ENCODE data around the gene DAZL.

The DAZL gene

GRCh38 chr3:16543242-16543864 lies 61.9 kb downstream of the DAZL start:
- no peak for DNase-seq (ENCODE audit: low spot score)

- DNase-seq (ENCODE audit: low spot score): no peak
Measured at GRCh38 chr3:16538507-16538906, 66.7 kb downstream of the DAZL start.

GRCh38 chr3:16536996-16537395 lies 68.2 kb downstream of the DAZL start:
- DNase-seq (ENCODE audit: low spot score): no peak

All from hematopoietic multipotent progenitor cell treated with erythropoietin and hydrocortisone succinate and interleukin-3 and kit ligand, for 15 days (in vitro differentiated cells).